ENCODE data around the gene FLYWCH1.
A peak's percentile ranks its signal among the peaks of the same experiment; 100 is the strongest.

Gene FLYWCH1

DNA sequence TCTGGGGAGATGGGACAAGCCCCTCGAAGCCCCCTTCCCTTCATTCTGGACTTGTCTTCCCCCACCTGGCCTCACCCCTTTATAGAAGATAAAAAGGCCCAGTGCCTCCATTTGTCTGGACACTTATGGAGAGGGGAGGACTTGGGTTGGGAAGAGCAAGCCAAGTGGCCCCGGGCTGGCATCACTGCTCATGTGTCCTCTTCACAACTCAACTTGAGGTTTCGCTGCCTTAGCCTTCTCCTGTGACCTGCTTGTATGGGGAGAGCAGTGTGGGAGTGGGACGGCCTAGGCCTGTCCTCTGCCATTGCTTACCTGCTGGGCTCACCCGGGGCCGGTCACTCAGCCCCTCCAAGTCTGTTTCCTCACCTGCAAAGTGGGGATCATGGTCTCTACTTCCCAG, 58.8 kb downstream of the FLYWCH1 start:
- no peak for DNase-seq

DNA sequence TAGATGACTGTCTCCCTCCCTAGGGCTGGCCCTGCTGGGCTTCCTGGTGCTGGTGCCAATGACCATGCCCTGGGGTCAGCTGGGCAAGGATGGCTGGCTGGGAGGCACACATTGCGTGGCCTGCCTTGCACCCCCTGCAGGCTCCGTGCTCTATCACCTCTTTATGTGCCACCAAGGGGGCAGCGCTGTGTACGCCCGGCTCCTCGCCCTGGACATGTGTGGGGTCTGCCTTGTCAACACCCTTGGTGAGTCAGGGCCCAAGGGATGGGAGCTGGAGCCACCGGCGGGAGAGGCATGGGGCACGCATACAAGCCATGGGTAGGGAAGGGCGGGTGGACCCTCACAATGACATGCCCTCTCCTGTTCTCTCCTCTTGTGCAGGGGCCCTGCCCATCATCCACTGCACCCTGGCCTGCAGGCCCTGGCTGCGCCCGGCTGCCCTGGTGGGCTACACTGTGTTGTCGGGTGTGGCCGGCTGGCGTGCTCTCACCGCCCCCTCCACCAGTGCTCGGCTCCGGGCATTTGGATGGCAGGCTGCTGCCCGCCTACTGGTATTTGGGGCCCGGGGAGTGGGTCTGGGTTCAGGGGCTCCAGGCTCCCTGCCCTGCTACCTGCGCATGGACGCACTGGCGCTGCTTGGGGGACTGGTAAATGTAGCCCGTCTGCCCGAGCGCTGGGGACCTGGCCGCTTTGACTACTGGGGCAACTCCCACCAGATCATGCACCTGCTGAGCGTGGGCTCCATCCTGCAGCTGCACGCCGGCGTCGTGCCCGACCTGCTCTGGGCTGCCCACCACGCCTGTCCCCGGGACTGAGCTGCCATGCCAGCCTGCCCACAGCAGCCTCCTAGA, 59.6 kb downstream of the FLYWCH1 start:
- no peak for DNase-seq

DNA sequence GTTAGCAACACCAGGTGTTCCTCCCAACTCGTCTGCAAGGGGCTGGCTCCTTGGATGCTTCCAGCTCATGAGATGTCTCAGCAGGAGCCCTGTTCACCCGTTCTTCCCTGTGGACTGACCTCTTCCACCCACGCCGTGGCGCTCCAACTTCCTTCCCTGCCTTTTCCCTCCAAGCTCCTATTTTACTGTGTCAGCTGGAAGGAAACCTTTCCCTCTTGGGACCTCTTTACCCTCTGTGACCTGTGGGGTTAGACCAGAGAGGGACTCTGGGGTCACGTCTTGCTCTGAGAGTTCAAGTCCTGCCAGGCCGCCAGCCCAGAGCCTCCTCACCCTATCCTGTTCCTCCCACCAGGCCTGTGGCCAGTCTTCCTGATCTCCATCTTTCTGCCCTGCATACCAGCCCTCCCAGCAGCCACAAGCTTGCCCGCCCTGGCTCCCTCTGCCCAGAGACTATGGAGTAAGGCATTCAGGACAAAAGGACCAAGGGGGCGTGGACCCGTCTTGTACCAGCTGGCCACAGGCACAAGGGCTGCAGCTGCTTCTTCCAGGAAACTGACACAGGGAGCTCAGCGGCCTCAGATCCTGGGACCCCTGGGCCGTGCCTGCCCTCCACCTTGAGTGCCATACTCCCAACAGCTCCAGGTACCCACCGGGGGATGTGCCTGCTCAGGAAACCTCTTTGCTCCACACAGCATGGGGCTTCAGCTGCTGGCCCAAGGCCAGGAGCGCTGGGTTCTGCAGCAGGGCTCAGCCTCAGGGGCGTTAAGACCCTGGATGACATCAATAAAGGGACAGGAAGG, 60.5 kb downstream of the FLYWCH1 start:
- DNase-seq, result no peak

DNA sequence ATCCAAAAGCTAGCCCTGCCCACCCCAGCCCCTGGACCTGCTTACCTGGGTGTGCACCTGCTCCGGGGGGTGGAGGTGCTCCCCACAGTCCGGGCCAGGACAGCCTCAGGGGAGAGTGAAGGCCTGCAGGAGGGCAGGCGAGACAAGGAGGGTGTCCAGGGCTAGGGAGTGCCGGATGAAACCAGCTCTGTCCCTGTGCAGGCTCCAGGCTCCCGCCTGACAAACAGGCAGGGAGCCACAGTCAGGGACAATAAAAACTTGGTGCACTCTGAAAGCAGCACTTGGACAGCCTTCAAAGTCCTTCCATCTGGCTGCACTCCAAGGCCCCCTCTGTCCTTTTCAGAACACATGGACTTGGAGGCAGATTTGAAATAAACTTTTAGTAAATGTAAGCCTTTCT, 61.4 kb downstream of the FLYWCH1 start:
- DNase-seq, result no peak

DNA sequence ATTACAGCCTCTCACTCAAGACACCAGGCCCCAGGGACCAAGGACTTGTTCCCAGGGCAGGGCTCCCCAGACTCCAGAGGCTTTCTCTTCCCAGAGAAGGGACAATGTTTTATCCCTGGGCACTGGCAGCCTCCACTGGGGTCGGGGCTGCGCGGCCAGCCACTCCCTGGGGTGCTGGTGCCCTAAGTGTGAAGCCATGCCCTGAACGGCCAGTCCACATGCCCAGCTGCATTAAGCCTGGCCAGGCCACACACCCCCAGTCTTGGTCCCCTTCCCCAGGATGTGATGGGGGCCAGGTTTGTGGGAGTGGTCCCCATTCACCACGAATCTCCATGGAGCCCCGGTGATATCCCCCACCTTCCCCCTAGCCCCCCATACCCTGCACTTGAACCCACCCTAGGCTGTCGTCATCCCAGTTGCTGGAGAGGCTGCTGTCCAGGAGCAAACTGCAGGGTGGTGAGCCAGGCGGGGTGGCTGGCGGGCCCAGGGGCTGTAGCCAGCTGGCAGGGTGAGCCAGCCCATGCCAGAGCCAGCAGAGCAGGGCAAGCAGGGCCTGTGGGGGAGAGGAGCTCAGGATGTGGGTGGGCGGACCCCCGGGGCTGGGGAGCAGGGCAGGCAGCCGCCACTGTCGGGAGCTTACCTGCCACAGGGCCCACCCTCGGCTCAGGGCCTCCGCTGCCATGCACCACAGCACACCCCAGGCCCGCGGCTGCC, 62.0 kb downstream of the FLYWCH1 start:
- DNase-seq, result no peak

DNA sequence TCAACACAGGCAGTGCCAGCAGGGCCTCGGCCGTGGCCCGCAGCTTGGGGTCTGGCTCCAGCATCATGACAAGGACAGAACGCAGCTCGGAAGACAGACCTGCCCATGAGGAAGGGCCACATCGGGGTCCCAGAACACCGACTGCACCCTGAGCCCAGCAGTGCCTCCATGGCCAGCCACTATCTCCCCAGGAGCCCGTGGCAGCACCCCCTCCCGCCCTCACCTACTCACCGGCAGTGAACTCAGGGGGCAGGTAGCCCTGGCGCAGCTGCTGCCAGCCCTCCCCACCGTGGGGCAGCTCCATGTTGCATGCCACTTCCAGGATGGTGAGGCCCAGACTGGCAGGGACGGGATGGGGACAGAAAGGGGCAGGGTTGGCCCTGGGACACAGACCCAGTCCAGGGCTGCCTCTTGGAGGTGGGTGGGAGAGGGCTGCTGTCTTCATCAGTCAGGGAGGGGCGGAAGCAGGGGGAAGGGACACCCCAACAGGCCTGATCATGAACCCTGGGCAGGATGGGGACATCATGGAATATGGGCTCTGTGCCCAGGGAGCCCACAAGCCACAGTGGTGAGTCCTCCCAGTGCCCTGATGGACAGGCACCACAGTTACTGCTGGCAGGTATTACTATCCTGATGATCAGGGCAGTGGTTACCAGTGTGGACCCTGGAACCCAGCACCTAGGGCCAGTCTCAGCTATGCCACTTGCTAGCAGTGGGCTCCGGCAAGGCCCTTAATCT, 62.8 kb downstream of the FLYWCH1 start:
- DNase-seq, result no peak

DNA sequence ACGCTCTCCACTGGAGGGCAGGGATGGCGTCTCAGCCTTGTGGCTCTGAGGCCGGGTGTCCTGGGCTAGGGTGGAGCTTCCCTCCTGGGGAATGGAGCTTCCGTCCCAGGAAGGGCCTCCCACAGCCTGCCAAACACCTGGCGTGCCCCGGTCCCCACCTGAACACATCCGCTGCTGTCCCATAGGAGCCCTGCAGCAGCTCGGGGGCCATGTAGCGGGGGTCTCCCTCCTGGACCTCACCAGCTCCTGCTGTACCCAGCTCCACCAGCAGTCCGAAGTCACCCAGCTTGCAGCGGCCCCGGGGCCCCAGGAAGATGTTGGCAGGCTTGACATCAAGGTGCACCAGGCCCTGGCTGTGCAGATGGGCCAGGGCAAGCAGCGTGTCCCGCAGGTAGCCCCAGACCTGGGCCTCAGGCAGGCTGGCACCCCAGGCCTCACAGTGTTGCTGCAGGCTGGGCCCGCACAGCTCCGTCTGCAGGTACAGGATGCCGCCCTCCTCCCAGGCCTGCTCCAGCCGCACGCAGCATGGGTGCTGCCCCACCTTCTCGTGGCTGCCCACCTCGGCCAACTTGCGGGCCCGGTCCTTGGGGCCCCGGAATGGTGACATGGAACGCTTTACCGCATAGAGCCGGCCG, 63.5 kb downstream of the FLYWCH1 start:
- no peak for DNase-seq

DNA sequence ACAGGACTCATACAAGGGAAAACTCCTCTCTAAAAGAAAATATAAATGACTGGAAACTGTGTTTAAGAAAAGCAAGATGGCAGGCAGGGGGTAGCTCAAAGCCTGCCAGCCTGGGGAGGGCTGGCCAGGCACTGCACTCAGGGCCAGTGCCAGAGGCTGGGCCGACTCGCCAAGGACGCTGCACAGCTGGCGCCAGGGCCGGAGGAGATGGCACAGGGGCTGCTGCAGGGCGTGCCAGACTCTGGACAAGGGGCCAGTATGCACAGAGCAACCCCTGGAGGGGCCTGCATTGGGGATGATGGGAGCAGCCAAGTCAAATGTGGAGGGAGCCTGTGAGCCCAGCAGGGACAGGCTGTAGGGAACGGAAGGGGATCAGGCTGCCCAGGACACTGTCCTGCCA, 64.5 kb downstream of the FLYWCH1 start:
- DNase-seq, result no peak

DNA sequence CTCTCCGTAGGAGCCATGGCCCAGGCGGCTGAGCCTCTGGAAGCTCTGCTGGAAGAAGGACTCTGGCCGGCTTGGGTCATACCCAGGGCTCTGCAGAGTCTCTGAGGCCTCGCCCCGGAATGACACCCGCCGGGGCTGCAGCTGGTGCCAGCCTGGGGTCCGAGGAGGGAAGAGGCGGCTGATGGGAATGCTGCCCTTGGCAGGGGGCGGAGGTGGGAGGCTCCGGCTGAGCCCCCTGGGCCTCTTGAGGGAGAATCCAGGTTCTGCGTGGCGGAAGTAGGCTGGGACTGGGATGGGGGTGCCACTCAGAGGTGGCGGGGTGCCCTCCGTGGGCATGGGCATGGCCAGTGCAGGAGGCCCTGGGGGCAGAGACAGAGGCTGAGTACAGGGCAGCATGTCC, 64.9 kb downstream of the FLYWCH1 start:
- DNase-seq, result no peak

DNA sequence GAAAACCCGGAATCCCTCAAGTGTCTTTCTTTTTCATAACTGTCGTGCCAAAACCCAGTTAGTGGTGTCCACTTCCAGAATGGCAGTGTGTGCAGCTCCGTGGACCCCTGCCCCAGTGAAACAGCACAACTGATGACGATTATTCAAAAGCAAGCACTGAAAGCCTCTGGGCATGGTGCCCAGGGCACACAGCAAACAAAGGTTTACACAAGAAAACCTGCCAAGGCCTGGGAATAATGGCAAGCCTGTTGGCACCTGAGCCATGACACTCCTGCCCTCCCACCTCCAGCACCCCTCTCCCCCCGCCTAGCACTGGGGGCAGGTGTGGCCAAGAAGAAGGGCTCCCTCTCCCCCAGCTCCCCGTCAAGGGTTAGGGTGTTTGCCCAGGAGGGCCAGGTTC, 65.7 kb downstream of the FLYWCH1 start:
- no peak for DNase-seq

DNA sequence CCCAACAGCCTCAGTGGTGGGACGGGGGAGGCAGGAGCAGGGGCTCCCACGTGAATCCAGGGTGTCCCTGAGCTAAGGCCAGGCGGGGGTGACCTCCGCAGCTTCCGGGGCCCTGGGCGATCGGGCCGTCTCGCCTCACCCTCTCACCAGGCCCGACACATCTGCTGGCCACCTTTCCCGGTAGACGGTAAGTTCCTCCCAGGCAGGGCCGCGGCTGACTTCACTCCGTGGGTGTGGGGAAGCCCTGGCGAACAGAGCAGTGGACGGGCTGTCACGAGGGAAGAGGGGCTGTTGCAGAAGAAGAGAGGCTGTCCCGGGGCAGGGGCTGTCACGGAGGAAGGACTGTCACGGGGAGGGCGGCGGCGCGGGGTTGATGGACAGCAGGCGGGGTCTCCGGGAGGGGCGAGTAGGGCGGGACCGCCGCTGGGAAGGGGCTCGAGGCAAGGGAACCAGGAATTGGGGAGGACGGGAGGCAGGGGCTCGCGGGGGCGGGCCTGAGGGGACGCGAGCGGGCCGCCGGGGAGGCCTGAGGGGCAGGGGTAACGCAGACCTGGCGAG, 68.0 kb downstream of the FLYWCH1 start:
- peak in 1 of 2 donors; percentile 57 for DNase-seq

DNA sequence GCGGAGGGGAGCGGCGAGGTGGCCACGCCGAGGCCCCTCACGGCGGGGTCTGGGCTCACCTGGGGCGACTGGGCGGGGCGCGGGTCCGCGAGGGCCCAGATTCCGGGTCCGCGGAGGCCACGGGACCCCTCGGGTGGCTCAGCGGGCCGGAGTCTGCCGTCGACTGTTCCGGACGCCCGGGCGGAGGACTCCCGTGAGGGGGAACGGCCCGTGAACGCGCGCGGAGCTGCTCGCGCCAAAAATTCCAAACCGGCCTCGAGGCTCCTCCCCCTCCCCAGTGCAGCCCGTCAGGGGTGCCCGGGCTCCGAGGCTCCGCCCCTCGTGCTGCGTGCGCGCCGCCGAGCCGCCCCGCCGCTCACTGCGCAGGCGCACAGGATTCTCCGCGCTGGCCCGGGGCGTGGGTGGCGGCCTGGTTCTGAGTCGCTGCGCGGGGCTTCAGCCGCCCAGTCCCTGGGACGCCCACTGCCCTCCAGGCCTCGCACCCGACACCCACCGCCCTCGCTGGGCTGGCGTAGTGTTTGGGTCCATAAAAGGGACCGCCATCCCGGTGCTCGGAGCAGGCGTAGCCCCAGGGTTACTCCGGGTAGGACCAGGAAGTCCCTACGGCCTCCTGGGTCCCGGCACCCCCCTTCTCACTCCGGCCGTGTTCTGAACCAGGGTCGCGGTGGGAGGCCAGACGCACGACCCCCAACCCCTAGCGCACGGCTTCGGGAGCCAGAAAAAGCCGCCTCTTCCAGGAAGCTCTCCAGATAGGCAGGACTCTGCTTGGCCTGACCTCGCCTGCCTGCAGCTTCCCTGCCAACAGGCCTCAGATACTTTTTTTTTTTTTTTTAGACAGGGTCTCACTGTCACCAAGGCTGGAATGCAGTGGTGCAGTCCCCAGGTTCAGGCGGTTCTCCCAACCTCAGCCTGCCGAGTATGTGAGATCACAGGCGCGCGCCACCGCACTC, 68.8 kb downstream of the FLYWCH1 start, which contains the start of gene PKMYT1:
TSS of gene PKMYT1 (minus strand) at position 220 of the 950 bp plus-strand sequence. CDS start 789 bp downstream, outside the sequence.
- peak; percentile 96 to 98 for DNase-seq

DNA sequence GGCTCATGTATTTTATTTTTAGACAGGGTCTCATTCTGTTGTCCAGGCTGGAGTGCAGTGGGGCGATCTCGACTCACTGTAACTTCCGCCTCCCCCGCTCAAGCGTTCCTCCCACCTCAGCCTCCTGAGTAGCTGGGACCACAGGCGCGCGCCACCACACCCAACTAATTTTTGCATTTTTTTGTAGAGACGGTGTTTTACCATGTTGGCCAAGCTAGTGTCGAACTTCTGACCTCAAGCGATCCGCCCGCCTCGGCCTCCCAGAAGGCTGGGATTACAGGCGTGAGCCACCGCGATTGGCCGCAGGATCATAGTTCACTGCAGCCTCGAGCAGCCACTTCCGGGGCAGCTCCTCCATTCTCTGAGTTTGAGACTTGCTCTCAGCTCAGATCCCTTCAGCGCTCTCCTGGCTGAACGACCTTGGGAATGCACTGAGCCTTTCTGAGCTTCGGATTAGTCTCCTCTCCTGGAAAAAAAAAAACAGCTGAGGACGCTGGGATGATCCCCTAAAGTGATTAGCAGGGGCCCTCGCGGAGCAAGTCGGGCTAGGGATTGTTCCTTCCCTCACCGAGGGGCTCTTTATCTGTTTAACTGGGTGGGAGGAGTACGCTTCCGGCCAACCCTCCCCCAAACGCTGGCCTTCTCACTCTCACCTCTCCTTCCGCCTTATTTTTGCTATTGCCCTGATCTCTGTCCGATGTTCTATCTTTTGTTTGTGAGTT, 69.6 kb downstream of the FLYWCH1 start:
- no peak for DNase-seq

DNA sequence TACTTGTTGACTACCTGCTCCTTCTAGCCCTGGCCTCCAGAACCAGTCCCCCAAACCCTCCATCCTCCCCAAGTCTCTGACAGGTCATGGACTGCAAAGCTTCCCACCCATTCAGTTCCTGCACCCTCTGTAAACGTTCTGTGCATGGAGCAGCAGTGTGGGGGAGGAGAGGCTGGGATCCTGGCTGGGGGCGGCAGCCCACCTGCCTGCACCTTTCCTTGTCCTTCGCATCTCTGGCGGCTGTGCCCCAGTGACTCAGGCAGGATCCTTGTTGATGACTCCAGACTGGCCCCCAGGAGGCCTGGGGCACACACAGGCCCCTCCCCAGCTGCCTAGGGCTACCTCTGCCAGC, 70.1 kb downstream of the FLYWCH1 start:
- no peak for DNase-seq

DNA sequence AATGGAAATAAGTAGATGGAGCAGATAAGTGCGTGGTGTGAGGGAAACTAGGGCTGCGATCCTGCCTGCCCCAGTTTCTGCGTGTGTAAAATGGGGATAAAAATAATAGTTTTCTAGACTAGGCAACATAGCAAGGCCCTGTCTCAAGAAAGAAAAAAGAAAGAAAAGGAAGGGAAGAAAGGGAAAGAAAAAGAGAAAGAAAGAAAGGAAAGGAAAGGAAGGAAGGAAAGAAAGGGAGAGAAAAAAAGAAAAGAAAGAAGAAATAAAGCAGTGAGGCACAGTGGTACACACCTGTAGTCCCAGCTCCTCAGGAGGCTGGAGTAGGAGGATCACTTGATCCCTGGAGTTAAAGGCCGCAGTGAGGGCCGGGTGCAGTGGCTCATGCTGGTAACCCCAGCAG, 70.7 kb downstream of the FLYWCH1 start:
- DNase-seq, result no peak

DNA sequence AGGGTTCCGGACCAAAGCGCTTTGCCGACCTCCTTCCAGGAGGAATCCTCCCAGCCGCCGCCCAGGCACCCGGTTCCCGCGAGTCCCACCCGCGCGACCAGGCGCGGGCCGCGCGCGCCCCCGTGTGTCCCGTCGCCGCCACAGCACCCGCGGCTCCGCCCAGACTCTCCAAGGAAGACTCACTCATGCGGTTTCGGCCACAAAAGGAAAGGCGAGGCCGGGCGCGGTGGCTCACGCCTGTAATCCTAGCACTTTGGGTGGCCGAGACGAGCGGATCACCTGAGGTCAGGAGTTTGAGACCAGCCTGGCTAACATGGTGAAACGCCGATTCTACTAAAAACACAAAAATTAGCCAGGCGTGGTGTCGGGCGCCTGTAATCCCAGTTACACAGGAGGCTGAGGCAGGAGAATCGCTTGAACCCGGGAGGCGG, 72.0 kb downstream of the FLYWCH1 start:
- peak; percentile 79 to 86 for DNase-seq

DNA sequence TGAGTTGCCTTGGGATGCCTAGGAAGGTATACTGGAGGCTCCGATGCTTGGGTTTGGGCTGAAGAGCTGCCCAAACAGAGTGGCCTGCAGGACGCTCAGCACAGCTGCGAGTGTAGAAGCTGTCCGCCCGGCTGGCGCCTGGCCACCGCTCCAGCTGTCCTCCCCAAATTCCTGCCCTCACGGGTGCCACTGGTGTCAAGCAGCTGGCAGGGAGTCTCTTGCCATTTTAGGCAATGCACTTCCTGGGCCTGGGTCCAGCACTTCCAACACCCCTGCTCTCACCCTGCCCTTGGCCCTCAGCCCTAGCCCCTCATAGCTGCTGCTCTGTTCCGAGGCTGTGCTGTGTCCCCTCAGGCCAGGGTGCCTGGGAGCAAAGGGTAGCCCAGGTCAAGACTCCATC, 73.7 kb downstream of the FLYWCH1 start:
- DNase-seq, result no peak

DNA sequence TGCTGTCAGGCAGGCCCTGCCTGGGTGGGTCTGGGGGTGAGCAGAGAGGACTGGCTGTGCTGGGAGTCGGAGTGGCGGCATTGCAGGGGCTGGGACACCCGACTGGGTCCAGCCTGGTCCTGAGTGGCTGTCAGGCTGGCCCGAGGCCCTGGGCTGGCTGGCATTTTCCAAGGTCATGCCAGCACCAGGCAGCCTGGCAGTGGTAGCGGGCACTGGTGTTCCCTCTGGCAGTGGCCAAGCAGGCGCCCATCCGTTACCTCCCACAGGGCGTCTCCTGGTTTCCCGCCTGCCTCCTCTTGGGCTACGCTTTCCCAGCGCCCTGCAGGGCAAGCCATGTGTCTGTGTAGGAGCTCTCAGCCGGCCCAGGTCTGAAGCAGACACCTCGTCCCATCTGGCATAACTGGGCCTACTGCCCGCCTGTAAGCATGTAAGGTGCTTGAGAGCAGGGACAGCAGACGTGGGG, 74.2 kb downstream of the FLYWCH1 start:
- DNase-seq, result no peak

DNA sequence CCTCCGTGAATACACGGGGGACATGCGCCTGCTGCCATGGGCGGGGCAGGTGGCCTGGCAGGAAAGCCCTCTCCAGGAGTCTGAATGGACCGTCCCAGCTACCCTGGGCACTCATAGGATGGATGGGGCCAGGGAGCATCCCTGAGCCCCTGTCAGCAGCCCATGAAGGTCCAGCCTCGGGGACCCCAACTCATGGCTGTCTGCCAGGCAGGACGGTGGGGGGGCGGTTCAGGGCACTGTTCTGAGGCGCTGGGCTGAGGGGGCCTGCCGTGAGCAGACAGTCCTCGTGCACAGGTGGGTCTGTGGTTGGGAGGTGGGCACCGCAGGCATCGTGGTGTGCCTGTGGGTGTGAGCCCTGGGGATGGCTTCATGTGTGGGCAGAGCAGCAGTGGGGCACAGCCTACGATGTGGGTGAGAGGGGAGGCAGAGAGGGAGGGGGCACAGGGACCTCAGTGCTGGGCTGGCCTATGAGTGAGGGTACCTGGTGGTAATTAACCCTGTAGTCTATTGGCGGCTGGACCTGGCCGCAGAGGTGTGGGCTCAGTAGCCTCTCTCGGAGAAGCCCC, 75.0 kb downstream of the FLYWCH1 start:
- DNase-seq, result no peak

DNA sequence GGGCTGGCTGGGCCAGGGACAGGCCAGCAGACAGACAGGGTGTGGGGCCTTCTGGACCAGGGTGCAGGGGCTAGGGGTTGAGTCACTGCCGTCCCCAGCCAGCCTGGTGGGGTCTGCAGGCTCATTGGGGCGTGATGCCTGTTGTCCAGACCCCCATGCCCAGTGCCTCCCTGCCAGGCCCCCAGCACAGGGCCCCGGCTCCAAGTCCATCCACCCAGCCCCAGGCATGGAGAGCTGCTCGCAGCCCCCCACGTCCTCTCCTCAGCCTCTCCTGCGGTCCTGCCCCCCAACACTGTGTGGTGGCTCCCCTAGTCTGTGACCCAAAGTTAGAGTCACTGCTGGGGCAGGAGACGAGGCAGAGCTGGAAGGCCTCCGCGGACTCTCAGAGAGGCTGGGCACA, 75.6 kb downstream of the FLYWCH1 start:
- no peak for DNase-seq

All from stimulated activated CD4-positive, alpha-beta T cell treated with anti-CD3 and anti-CD28 coated beads, Interleukin-2, amount 100 ng/mL, for 24 hours (primary cell).